ENCODE data around the gene PDCD2L.

Gene PDCD2L

DNA sequence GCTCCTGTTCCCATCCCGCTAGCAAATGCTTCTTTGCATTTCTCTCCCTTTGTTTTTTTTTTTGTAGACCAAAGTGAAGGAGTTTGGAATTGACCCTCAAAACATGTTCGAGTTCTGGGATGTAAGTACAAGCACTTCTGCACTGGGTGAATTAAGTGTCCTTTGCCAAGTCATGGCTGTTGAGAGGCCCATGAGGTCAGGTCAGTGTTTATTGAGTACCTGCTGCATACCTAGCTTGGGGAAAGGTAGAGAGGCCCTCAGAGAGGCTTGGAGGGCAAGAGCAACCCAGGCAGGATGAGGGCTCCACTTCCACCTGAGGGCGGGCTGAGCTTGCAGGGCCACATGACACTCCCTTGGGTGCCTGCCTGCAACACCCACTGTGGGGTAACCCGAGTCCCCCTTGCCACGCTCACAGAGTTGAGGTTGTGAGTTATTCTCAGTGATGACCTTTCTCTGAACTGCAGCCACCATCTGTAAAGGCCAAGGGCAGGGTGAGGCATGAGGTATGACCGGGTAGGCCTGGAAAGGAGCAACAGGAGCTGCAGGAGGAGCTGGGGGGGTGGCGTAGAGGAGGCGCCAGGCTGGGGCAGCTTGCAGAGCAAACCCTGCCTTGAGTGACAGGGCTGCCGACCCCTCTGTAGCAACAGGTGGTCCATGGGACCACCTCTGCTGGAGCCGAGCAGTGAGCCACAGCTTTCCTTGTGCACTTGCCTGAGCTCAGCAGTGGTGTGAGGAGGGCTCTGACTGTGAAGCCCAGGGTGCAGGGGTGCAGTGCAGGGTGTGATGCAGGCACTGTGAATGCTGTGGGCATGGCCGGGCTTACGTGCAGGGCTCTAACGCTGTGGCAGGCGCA, 22.6 kb upstream of the PDCD2L start:
- TF ChIP-seq, protein P1, sequence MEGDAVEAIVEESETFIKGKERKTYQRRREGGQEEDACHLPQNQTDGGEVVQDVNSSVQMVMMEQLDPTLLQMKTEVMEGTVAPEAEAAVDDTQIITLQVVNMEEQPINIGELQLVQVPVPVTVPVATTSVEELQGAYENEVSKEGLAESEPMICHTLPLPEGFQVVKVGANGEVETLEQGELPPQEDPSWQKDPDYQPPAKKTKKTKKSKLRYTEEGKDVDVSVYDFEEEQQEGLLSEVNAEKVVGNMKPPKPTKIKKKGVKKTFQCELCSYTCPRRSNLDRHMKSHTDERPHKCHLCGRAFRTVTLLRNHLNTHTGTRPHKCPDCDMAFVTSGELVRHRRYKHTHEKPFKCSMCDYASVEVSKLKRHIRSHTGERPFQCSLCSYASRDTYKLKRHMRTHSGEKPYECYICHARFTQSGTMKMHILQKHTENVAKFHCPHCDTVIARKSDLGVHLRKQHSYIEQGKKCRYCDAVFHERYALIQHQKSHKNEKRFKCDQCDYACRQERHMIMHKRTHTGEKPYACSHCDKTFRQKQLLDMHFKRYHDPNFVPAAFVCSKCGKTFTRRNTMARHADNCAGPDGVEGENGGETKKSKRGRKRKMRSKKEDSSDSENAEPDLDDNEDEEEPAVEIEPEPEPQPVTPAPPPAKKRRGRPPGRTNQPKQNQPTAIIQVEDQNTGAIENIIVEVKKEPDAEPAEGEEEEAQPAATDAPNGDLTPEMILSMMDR (IDR thresholded peaks at IDR 0.05; ENCODE audit: low read length) = no peak
- no peak for TF ChIP-seq EZH2 (IDR thresholded peaks at IDR 0.05; ENCODE audit: borderline replicate concordance, low read length)

DNA sequence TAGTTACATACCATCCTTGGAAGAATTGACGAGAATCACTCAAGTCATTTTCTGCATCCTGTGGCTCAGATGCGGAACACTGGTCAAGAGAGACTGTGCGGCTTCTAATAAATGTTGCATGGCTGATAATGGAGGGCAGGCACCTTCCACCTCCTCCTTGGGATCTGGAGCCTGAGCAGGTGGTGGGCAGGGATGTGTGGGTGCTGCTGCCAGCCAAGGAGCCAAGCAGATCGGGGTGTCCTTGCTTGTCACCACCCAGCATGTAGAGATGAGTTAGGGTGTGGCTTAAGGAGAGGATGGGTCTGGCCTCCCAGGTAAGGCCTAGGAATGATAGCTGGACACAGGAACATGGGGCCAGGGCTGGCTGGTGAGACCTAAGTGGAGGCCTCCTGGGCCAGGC, 21.7 kb upstream of the PDCD2L start:
- H3K9me2 ChIP-seq (ENCODE audit: low read depth, low read length) = no peaks in the 10 kb centered on the region
- no peak overlapping the region for H3K4me3 ChIP-seq (ENCODE audit: low read depth, low read length, poor library complexity, severe bottlenecking)
- no peaks in the 10 kb centered on the region for H3K79me2 ChIP-seq (ENCODE audit: insufficient read depth, low read length)
- no peaks in the 10 kb centered on the region for H3K27me3 ChIP-seq (ENCODE audit: insufficient read depth, low read length)
- H2AFZ ChIP-seq (ENCODE audit: low read length) = no peak overlapping the region
- no peaks in the 10 kb centered on the region for H3F3A ChIP-seq (ENCODE audit: insufficient read depth, low read length)
- no peaks in the 10 kb centered on the region for H3K4me1 ChIP-seq (ENCODE audit: insufficient read depth, low read length, severe bottlenecking)
- no peaks in the 10 kb centered on the region for H4K20me1 ChIP-seq (ENCODE audit: insufficient read depth, low read length)
- no peaks in the 10 kb centered on the region for H3K9me3 ChIP-seq (ENCODE audit: low read length)
- peaks cover 96% of the 10 kb centered on the region for H3K36me3 ChIP-seq (ENCODE audit: insufficient read depth, low read length)
- H3K9ac ChIP-seq (ENCODE audit: low read length) = no peak overlapping the region
- TF ChIP-seq EZH2 (IDR thresholded peaks at IDR 0.05; ENCODE audit: borderline replicate concordance, low read length) = no peak
- TF ChIP-seq, protein P1 (IDR thresholded peaks at IDR 0.05; ENCODE audit: low read length) = no peak
- H3K27ac ChIP-seq (ENCODE audit: low read depth, low read length, poor library complexity, severe bottlenecking) = no peak overlapping the region
- H3K4me2 ChIP-seq (ENCODE audit: low read length) = no peak overlapping the region

More for the DNA sequence above, 22.6 kb upstream of the PDCD2L start:
- Histone ChIP-seq H3F3A (ENCODE audit: insufficient read depth, low read length) (no peaks in the 10 kb centered on the region), H2AFZ (ENCODE audit: low read length) (no peak overlapping the region), H3K27ac (ENCODE audit: low read depth, low read length, poor library complexity, severe bottlenecking) (no peak overlapping the region), H3K27me3 (ENCODE audit: insufficient read depth, low read length) (no peaks in the 10 kb centered on the region), H3K9ac (ENCODE audit: low read length) (no peak overlapping the region), H3K79me2 (ENCODE audit: insufficient read depth, low read length) (no peaks in the 10 kb centered on the region), H4K20me1 (ENCODE audit: insufficient read depth, low read length) (no peaks in the 10 kb centered on the region), H3K9me3 (ENCODE audit: low read length) (no peaks in the 10 kb centered on the region), H3K4me2 (ENCODE audit: low read length) (no peak overlapping the region), H3K9me2 (ENCODE audit: low read depth, low read length) (no peaks in the 10 kb centered on the region), H3K36me3 (ENCODE audit: insufficient read depth, low read length) (peaks cover 92% of the 10 kb centered on the region), H3K4me1 (ENCODE audit: insufficient read depth, low read length, severe bottlenecking) (no peaks in the 10 kb centered on the region), H3K4me3 (ENCODE audit: low read depth, low read length, poor library complexity, severe bottlenecking) (no peak overlapping the region)

DNA sequence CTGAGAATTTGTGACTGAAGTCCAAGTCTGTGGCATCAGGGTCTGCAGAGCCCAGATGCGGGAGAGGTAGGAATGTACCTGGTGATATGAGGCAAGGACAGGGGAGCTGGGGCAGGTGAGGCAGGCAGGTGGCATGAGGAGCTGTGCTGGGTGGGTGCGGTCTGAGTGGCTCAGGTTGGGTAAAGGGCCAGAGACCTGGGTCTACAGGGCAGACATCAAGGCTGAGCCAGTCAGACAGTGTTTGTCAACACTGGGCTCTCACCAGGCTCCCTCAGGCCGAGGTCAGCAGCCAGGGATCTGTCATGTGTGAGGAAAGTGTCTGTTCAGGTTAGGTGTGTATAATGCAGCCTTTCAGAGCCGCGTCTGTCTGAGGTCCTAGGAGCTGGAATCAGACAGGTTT, 20.6 kb upstream of the PDCD2L start:
- Histone ChIP-seq H2AFZ (ENCODE audit: low read length) (no peak overlapping the region), H3K9me2 (ENCODE audit: low read depth, low read length) (no peaks in the 10 kb centered on the region), H3K4me1 (ENCODE audit: insufficient read depth, low read length, severe bottlenecking) (no peaks in the 10 kb centered on the region), H4K20me1 (ENCODE audit: insufficient read depth, low read length) (no peaks in the 10 kb centered on the region), H3K36me3 (ENCODE audit: insufficient read depth, low read length) (peaks cover 98% of the 10 kb centered on the region), H3K27ac (ENCODE audit: low read depth, low read length, poor library complexity, severe bottlenecking) (no peak overlapping the region), H3K4me3 (ENCODE audit: low read depth, low read length, poor library complexity, severe bottlenecking) (no peak overlapping the region), H3K79me2 (ENCODE audit: insufficient read depth, low read length) (no peaks in the 10 kb centered on the region), H3K9me3 (ENCODE audit: low read length) (no peaks in the 10 kb centered on the region), H3K9ac (ENCODE audit: low read length) (no peak overlapping the region), H3F3A (ENCODE audit: insufficient read depth, low read length) (no peaks in the 10 kb centered on the region), H3K27me3 (ENCODE audit: insufficient read depth, low read length) (no peaks in the 10 kb centered on the region), H3K4me2 (ENCODE audit: low read length) (no peak overlapping the region)
- TF ChIP-seq, protein P1 (IDR thresholded peaks at IDR 0.05; ENCODE audit: low read length) = no peak
- TF ChIP-seq EZH2 (IDR thresholded peaks at IDR 0.05; ENCODE audit: borderline replicate concordance, low read length) = no peak
